GM12892 (cell line): ENCODE results near the gene PCDHA13.
"Not testable (repeated sequence)": the region's sequence is repeated elsewhere in the genome, so short reads cannot be mapped to it uniquely, and the experiment has no call there.

Experiments used
- DNase-seq: peaks from one replicate; pipeline ENCODE4 v3.0.0; 2011; ENCODE audit not compliant: insufficient read length
- FAIRE-seq: peaks from 2 replicates; lab custom pipeline; 2011; peaks lifted over from hg19 to GRCh38; lab: Jason Lieb, UNC
- POLR2A ChIP-seq: IDR thresholded peaks from 2 replicates; pipeline ENCODE4 v1.6.1; 2011; ENCODE audit warnings: low read depth, low read length, control low read depth
- POLR2AphosphoS5 ChIP-seq: IDR thresholded peaks from 2 replicates; pipeline ENCODE4 v1.6.1; 2011; ENCODE audit warnings: low read depth, low read length, control low read depth
- TAF1 ChIP-seq: IDR thresholded peaks from 2 replicates; pipeline ENCODE4 v1.6.1; 2011; ENCODE audit warnings: low read depth, mild to moderate bottlenecking, control low read depth, low read length, borderline replicate concordance

Gene PCDHA13

DNA sequence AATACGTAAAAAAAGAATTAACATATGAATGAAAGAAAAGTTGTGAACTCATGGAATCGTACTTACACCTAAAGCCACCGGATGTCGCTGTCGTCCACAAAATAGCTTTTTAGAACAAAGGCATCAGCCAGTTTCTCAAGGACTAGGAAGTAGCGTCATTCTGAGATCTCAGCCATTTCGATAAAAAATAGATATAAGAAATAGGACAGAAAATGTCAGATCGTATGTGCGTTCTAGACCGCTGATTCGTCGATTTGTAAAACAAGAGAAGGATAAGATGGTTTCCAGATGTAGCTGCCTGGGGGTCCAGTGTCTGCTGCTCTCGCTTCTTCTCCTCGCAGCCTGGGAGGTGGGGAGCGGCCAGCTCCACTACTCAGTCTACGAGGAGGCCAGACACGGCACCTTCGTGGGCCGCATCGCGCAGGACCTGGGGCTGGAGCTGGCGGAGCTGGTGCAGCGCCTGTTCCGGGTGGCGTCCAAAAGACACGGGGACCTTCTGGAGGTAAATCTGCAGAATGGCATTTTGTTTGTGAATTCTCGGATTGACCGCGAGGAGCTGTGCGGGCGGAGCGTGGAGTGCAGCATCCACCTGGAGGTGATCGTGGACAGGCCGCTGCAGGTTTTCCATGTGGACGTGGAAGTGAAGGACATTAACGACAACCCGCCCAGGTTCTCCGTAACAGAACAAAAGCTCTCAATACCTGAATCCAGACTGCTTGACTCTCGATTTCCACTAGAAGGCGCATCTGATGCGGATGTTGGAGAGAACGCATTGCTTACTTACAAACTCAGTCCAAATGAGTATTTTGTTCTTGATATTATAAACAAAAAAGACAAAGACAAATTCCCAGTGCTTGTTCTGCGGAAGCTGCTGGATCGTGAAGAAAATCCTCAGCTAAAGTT is 25.9 kb upstream of the PCDHA13 start, which contains the start of gene PCDHA10:
Gene PCDHA10 (plus strand): TSS at position 126 of the 903 bp plus-strand sequence. CDS start 152 bp downstream, at position 278.
- TF ChIP-seq TAF1 (no peak), POLR2AphosphoS5 (no peak), POLR2A (no peak)
- no peak for FAIRE-seq
- DNase-seq: no peak

- no peak for DNase-seq
- TF ChIP-seq POLR2AphosphoS5 (no peak), TAF1 (no peak), POLR2A (no peak)
- FAIRE-seq: no peak
These were observed 24.5 kb upstream of the PCDHA13 start for GRCh38 chr5:140857177-140857986.

DNA sequence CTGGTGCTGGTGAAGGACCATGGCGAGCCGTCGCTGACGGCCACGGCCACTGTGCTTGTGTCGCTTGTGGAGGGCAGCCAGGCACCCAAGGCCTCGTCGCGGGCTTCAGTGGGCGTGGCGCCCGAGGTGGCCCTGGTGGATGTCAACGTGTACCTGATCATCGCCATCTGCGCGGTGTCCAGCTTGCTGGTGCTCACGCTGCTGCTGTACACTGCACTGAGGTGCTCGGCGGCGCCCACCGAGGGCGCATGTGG is 24.0 kb upstream of the PCDHA13 start:
- TF ChIP-seq POLR2A (no peak), TAF1 (no peak), POLR2AphosphoS5 (no peak)
- no peak for FAIRE-seq
- DNase-seq: no peak

DNA sequence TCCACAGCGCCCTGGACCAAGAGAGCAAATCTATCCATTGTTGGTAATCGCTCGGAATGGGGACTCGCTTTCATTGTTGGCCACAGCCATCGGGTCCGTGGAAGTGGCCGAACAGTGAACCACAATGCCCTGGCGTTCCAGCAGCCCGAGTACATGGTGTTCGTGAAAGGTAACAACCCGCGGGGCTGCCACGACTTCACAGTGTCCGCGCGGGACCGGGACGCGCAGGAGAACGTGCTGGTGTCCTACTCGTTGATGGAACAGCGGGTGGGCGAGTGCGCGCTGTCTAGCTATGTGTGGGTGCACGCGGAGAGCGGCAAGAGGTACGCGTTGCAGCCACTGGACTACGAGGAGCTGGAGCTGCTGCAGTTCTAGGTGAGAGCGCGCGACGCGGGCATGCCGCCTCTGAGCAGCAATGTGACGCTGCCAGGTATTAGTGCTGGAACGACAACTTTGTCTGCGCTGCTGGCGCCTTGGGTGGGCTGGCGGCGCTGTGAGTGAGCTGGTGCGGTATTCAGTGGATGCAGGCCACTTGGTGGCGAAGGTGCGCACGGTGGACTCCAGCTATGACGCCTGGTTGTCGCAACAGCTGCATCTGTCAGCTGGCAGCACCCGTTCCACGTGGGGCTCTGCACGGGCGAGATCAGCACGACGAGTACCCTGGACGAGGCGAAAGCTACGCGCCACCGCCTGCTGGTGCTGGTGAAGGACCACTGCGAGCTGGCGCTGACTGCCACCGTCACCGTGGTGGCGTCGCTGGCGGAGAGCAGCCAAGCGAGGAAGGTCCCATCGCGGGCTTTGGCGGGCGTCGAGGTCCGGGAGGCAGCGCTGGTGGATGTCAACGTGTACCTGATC is 19.3 kb upstream of the PCDHA13 start:
- TF ChIP-seq POLR2A (no peak), POLR2AphosphoS5 (no peak), TAF1 (no peak)
- FAIRE-seq: no peak

GRCh38 chr5:140868721-140869554 is 13.0 kb upstream of the PCDHA13 start, which contains the start of gene PCDHA11:
Gene PCDHA11 (plus strand): TSS chr5:140868957. CDS start chr5:140869104, 147 bp downstream.
- DNase-seq: no peak
- no peak for TF ChIP-seq TAF1
- TF ChIP-seq POLR2AphosphoS5: no peak
- no peak for TF ChIP-seq POLR2A
- FAIRE-seq: no peak

More for the DNA sequence above, 19.3 kb upstream of the PCDHA13 start:
- no peak for DNase-seq

- DNase-seq (no peak), FAIRE-seq (no peak)
- TF ChIP-seq POLR2A (no peak), POLR2AphosphoS5 (no peak), TAF1 (no peak)
These were observed 12.4 kb upstream of the PCDHA13 start for GRCh38 chr5:140869555-140869886.

DNA sequence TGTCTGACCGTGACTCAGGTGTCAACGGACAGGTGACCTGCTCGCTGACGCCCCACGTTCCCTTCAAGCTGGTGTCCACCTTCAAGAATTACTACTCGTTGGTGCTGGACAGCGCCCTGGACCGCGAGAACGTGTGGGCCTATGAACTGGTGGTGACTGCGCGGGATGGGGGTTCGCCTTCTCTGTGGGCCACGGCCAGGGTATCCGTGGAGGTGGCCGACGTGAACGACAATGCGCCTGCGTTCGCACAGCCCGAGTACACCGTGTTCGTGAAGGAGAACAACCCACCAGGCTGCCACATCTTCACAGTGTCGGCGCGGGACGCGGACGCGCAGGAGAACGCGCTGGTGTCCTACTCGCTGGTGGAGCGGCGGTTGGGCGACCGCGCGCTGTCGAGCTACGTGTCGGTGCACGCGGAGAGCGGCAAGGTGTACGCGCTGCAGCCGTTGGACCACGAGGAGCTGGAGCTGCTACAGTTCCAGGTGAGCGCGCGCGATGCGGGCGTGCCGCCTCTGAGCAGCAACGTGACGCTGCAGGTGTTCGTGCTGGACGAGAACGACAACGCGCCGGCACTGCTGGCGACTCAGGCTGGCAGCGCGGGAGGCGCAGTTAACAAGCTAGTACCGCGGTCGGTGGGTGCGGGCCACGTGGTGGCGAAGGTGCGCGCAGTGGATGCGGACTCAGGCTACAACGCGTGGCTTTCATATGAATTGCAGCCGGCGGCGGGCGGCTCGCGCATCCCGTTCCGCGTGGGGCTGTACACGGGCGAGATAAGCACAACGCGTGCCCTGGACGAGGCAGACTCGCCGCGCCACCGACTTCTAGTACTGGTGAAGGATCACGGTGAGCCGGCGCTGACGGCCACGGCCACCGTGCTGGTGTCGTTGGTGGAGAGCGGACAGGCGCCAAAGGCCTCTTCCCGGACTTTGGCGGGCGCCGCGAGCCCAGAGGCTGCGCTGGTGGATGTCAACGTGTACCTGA is 11.4 kb upstream of the PCDHA13 start:
- DNase-seq: no peak
- no peak for FAIRE-seq
- no peak for TF ChIP-seq POLR2AphosphoS5
- TF ChIP-seq POLR2A: no peak
- no peak for TF ChIP-seq TAF1

DNA sequence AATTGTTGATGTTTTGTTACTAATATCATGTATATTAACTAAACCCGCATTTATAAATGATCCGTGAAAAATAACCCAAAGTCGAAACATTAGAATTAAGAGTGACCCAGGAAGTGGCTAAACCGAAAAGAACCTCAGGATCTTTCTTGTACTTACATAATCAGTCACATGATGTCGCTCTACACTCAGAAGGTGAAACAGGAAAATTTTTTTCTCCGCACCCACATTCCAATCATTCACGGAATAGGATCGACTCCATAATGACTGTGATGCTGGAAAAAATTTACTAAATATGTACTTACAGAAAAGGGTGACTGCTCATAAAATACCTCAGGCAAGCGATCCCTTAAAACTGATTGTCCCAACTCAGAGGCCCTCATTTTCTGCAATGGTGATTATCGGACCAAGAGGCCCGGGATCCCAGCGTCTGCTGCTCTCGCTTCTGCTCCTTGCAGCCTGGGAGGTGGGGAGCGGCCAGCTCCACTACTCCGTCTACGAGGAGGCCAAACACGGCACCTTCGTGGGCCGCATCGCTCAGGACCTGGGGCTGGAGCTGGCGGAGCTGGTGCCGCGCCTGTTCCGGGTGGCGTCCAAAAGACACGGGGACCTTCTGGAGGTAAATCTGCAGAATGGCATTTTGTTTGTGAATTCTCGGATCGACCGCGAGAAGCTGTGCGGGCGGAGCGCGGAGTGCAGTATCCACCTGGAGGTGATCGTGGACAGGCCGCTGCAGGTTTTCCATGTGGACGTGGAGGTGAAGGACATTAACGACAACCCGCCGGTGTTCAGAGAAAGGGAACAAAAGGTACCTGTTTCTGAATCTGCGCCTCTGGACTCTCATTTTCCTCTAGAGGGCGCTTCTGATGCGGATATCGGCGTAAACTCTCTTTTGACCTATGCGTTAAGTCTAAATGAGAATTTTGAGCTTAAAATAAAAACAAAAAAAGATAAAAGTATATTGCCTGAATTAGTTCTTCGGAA is 6.5 kb upstream of the PCDHA13 start, which contains the start of gene PCDHA12:
Gene PCDHA12 (plus strand): TSS at position 224 of the 981 bp plus-strand sequence. CDS start 165 bp downstream, at position 389.
- TF ChIP-seq POLR2AphosphoS5 (no peak), TAF1 (no peak)
- no peak for DNase-seq
- FAIRE-seq: no peak

- not testable (repeated sequence) for FAIRE-seq
These were observed 5.2 kb upstream of the PCDHA13 start for GRCh38 chr5:140876541-140877261.

More at GRCh38 chr5:140876541-140877261, 5.2 kb upstream of the PCDHA13 start:
- DNase-seq: not testable (repeated sequence)
